GDM1 (cell line): Measurements from ENCODE around the gene CD80.

Experiments
- DNase-seq: peaks from one replicate; lab custom pipeline; 2025; lab: John Stamatoyannopoulos, UW

Gene CD80

GRCh38 chr3:119543147-119543546, 16.3 kb downstream of the CD80 start:
- no peak for DNase-seq

GRCh38 chr3:119542168-119542767, 17.1 kb downstream of the CD80 start:
- no peak for DNase-seq

GRCh38 chr3:119541547-119541946, 17.9 kb downstream of the CD80 start:
- no peak for DNase-seq

GRCh38 chr3:119538772-119539171, 20.6 kb downstream of the CD80 start:
- no peak for DNase-seq

- DNase-seq: no peak
These were observed 22.7 kb downstream of the CD80 start for GRCh38 chr3:119536757-119537156.

- no peak for DNase-seq
These were observed 25.1 kb downstream of the CD80 start for GRCh38 chr3:119534296-119534695.

GRCh38 chr3:119531151-119531550, 28.3 kb downstream of the CD80 start:
- DNase-seq: no peak

- no peak for DNase-seq
These were observed 29.0 kb downstream of the CD80 start for GRCh38 chr3:119530456-119530855.

GRCh38 chr3:119529883-119530282, 29.5 kb downstream of the CD80 start:
- no peak for DNase-seq

GRCh38 chr3:119527714-119528113, 31.7 kb downstream of the CD80 start:
- DNase-seq: no peak

- no peak for DNase-seq
These were observed 34.3 kb downstream of the CD80 start for GRCh38 chr3:119524931-119525662.

- no peak for DNase-seq
These were observed 41.4 kb downstream of the CD80 start for GRCh38 chr3:119518026-119518425.

- DNase-seq: no peak
These were observed 42.3 kb downstream of the CD80 start for GRCh38 chr3:119517112-119517511.

- no peak for DNase-seq
These were observed 44.8 kb downstream of the CD80 start for GRCh38 chr3:119514637-119515036.

GRCh38 chr3:119510690-119511089, 48.7 kb downstream of the CD80 start:
- DNase-seq: no peak

- DNase-seq: peak; percentile 47
These were observed 51.1 kb downstream of the CD80 start for GRCh38 chr3:119508172-119508845.

GRCh38 chr3:119507404-119507803, 52.0 kb downstream of the CD80 start:
- no peak for DNase-seq

GRCh38 chr3:119506631-119507030, 52.8 kb downstream of the CD80 start:
- no peak for DNase-seq

- DNase-seq: no peak
These were observed 58.5 kb downstream of the CD80 start for GRCh38 chr3:119500901-119501300.

- no peak for DNase-seq
These were observed 59.1 kb downstream of the CD80 start for GRCh38 chr3:119500265-119500664.

- DNase-seq: peak; percentile 93
These were observed 61.0 kb downstream of the CD80 start, which contains the start of gene TIMMDC1 for GRCh38 chr3:119498186-119499011. TIMMDC1 (plus strand) TSS chr3:119498547; CDS start chr3:119498734, 187 bp downstream.

GRCh38 chr3:119497820-119498185, 61.6 kb downstream of the CD80 start:
- no peak for DNase-seq
